ENCODE results near the gene MKNK2.

Gene MKNK2

GRCh38 chr19:2033825-2034159 lies 17.3 kb downstream of the MKNK2 start:
- H3K4me3 ChIP-seq (replicated peaks; ENCODE audit: low read depth, low read length): no peak overlapping the region
- no peak for TF ChIP-seq CTCF (IDR thresholded peaks at IDR 0.05; ENCODE audit: low read depth, low read length, missing control alignments)
- no peak for DNase-seq (ENCODE audit: extremely low read depth, low read depth)

DNA sequence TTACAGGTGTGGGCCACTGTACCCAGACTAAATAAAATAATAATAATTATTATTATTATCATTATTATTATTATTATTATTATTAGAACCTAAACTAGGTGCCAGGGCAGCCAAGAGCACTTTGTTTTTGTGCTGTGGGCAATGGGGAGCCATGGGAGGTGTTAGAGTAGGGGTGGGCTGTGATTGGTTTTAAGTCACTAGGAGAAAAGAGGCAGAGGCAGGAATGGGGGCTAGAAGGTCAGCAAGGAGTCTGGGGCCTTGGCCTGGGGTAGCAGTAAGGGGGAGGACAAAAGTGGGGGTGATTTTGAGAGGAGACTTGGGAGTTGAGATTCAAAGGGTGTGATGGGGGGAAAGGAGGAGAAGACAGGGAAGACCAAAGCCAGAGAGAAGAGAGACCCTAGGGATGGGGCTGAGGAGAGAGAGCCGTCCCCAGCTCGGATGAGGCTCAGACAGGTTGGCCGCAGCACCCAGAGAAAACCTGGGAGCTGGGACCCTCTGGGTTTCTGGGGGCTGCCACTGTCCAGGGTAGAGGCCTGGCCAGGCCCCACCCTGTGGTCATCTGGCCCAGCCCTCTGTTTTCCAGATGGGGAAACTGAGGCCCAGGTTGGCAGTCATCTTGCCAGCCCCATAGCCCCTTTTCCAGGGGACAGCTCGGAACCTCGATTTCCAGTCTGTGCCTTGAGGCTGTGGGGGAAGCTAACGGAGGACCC lies 17.8 kb downstream of the MKNK2 start:
- no peak for DNase-seq (ENCODE audit: extremely low read depth, low read depth)
- no peak for TF ChIP-seq CTCF (IDR thresholded peaks at IDR 0.05; ENCODE audit: low read depth, low read length, missing control alignments)
- H3K4me3 ChIP-seq (replicated peaks; ENCODE audit: low read depth, low read length): no peak overlapping the region

GRCh38 chr19:2032296-2032941 lies 18.6 kb downstream of the MKNK2 start:
- H3K4me3 ChIP-seq (replicated peaks; ENCODE audit: low read depth, low read length): no peak overlapping the region
- DNase-seq (ENCODE audit: extremely low read depth, low read depth): peak; percentile 59
- no peak for TF ChIP-seq CTCF (IDR thresholded peaks at IDR 0.05; ENCODE audit: low read depth, low read length, missing control alignments)

- no peak for DNase-seq (ENCODE audit: extremely low read depth, low read depth)
- H3K4me3 ChIP-seq (replicated peaks; ENCODE audit: low read depth, low read length): no peak overlapping the region
- TF ChIP-seq CTCF (IDR thresholded peaks at IDR 0.05; ENCODE audit: low read depth, low read length, missing control alignments): no peak
Observed at GRCh38 chr19:2027361-2027760, 23.7 kb downstream of the MKNK2 start.

DNA sequence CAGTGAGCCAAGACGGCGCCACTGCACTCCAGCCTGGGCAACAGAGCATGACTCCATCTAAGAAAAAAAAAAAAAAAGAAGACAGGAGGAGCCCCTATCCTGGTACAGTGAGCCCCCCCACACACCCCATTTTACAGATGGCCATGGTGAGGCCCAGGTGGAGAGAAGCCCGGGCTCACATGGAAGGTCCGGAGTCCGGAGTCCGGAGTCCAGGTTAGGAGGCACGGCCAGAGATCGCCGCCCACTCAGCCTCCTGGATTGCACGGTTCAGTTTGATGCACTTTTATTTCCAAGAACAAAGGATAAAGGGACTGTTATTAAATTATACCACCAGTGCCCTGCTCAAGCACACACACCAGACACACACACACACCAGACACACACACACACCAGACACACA lies 24.3 kb downstream of the MKNK2 start:
- no peak overlapping the region for H3K4me3 ChIP-seq (replicated peaks; ENCODE audit: low read depth, low read length)
- DNase-seq (ENCODE audit: extremely low read depth, low read depth): no peak
- no peak for TF ChIP-seq CTCF (IDR thresholded peaks at IDR 0.05; ENCODE audit: low read depth, low read length, missing control alignments)

- H3K4me3 ChIP-seq (replicated peaks; ENCODE audit: low read depth, low read length): no peak overlapping the region
- TF ChIP-seq CTCF (IDR thresholded peaks at IDR 0.05; ENCODE audit: low read depth, low read length, missing control alignments): no peak
- no peak for DNase-seq (ENCODE audit: extremely low read depth, low read depth)
Observed at GRCh38 chr19:2022289-2022688, 28.8 kb downstream of the MKNK2 start.

Measured in HFF-Myc (cell line).